HEK293 (cell line): Measurements from ENCODE around the gene IFT43.

Experiments
- CTCF ChIA-PET: fragments of 350-600 bp; formaldehyde crosslinking; extraction: SDS; loops from one replicate; lab custom pipeline; 2021; ENCODE audit warnings: antibody characterized with exemption; lab: Yijun Ruan, JAX
- POLR2A ChIA-PET: fragments of 300-600 bp; formaldehyde crosslinking; extraction: SDS; loops from one replicate; lab custom pipeline; 2020; ENCODE audit warnings: antibody characterized with exemption, inconsistent platforms; lab: Yijun Ruan, JAX
- H3K27ac ChIP-seq: fragments of 200-500 bp; sonication (Bioruptor generic); 2 replicates; pipeline ENCODE4 v1.5.1; 2014; ENCODE audit warnings: low read depth, low read length, control low read depth, inconsistent platforms; ENCODE audit errors: extremely low read depth
- H3K36me3 ChIP-seq, 2 experiments: fragments of 200-500 bp in 1 of 2; sonication (Bioruptor generic) in 1 of 2; 1 replicate in 1 of 2; 2 replicates in 1 of 2; pipeline ENCODE4 v1.5.1; 2014 to 2017; ENCODE audit warnings: inconsistent platforms in 2 of 2, low read length in 2 of 2; ENCODE audit not compliant: control insufficient read depth in 2 of 2, insufficient read depth in 1 of 2
- H3K4me1 ChIP-seq: fragments of 200-500 bp; sonication (Bioruptor generic); 2 replicates; pipeline ENCODE4 v1.5.1; 2014; ENCODE audit warnings: mild to moderate bottlenecking, low read length, inconsistent platforms; ENCODE audit not compliant: control insufficient read depth, insufficient read depth
- H3K4me3 ChIP-seq: 2 replicates; pipeline ENCODE4 v1.5.1; 2011; ENCODE audit warnings: low read depth, mild to moderate bottlenecking, control low read depth, low read length, moderate library complexity
- H3K9me3 ChIP-seq: fragments of 200-500 bp; sonication (Bioruptor generic); 2 replicates; pipeline ENCODE4 v1.5.1; 2014; ENCODE audit warnings: low read depth, low read length, inconsistent platforms; ENCODE audit not compliant: control insufficient read depth, insufficient read depth
- KLF1 ChIP-seq: fragments of 450-650 bp; formaldehyde crosslinking; IDR thresholded peaks from 2 replicates; pipeline ENCODE4 v1.5.1; 2016; ENCODE audit warnings: missing biosample characterization, missing genetic modification characterization
- KLF7 ChIP-seq: fragments of 450-650 bp; formaldehyde crosslinking; IDR thresholded peaks from 2 replicates; pipeline ENCODE4 v1.5.1; 2016; ENCODE audit warnings: missing biosample characterization, missing genetic modification characterization, borderline replicate concordance
- SETDB1 ChIP-seq: IDR thresholded peaks from one replicate; pipeline ENCODE4 v1.6.1; 2017; ENCODE audit warnings: mild to moderate bottlenecking, low read length, moderate library complexity, mixed read lengths; ENCODE audit not compliant: insufficient read length
- ZBTB1 ChIP-seq: fragments of 450-650 bp; formaldehyde crosslinking; IDR thresholded peaks from 2 replicates; pipeline ENCODE4 v1.5.1; 2016; ENCODE audit warnings: missing biosample characterization, missing genetic modification characterization
- ZBTB10 ChIP-seq: fragments of 450-650 bp; formaldehyde crosslinking; IDR thresholded peaks from 2 replicates; pipeline ENCODE4 v1.5.1; 2016; ENCODE audit warnings: missing biosample characterization, missing genetic modification characterization
- ZBTB11 ChIP-seq: fragments of 450-650 bp; formaldehyde crosslinking; conservative IDR thresholded peaks from 2 replicates; pipeline ENCODE4 v1.5.1; 2016; ENCODE audit warnings: low read depth, missing biosample characterization, missing genetic modification characterization
- ZBTB49 ChIP-seq: fragments of 450-650 bp; formaldehyde crosslinking; IDR thresholded peaks from 2 replicates; pipeline ENCODE4 v1.5.1; 2016; ENCODE audit warnings: missing biosample characterization, missing genetic modification characterization, low read depth
- ZNF140 ChIP-seq: fragments of 450-650 bp; formaldehyde crosslinking; IDR thresholded peaks from 2 replicates; pipeline ENCODE4 v1.5.1; 2016; ENCODE audit warnings: missing biosample characterization, missing genetic modification characterization
- ZNF274 ChIP-seq, 2 experiments: fragments of 200-500 bp in 1 of 2; fragments of 450-650 bp in 1 of 2; sonication (Bioruptor generic) in 1 of 2; formaldehyde crosslinking in 1 of 2; IDR thresholded peaks; 2 replicates each; pipeline versions ENCODE4 v1.5.1 to v1.6.1; 2014 to 2016; ENCODE audit warnings: borderline replicate concordance in 1 of 2, inconsistent platforms in 1 of 2, low read length in 1 of 2, missing biosample characterization in 1 of 2, missing genetic modification characterization in 1 of 2
- ZNF48 ChIP-seq: fragments of 450-650 bp; formaldehyde crosslinking; IDR thresholded peaks from 2 replicates; pipeline ENCODE4 v1.5.1; 2016; ENCODE audit warnings: missing biosample characterization, missing genetic modification characterization
- ZNF501 ChIP-seq: fragments of 450-650 bp; formaldehyde crosslinking; IDR thresholded peaks from 2 replicates; pipeline ENCODE4 v1.5.1; 2016; ENCODE audit warnings: missing biosample characterization, missing genetic modification characterization
- ZNF529 ChIP-seq: fragments of 450-650 bp; formaldehyde crosslinking; IDR thresholded peaks from 2 replicates; pipeline ENCODE4 v1.5.1; 2017; ENCODE audit warnings: missing genetic modification characterization, missing biosample characterization; ENCODE audit not compliant: insufficient replicate concordance
- ZNF629 ChIP-seq: fragments of 450-650 bp; formaldehyde crosslinking; IDR thresholded peaks from 2 replicates; pipeline ENCODE4 v1.5.1; 2017; ENCODE audit warnings: missing biosample characterization, missing genetic modification characterization
- TF ChIP-seq, protein P1 (sequence below): fragments of 450-650 bp; formaldehyde crosslinking; IDR thresholded peaks from 2 replicates; pipeline ENCODE4 v1.5.1; 2016; ENCODE audit warnings: missing biosample characterization, missing genetic modification characterization
- TF ChIP-seq, protein P2 (sequence below): fragments of 450-650 bp; formaldehyde crosslinking; IDR thresholded peaks from 2 replicates; pipeline ENCODE4 v1.5.1; 2017; ENCODE audit warnings: missing biosample characterization, missing genetic modification characterization

IFT43 gene

GRCh38 chr14:75944607-75945241 lies 40.8 kb upstream of the IFT43 start:
- no peak overlapping the region for H3K4me3 ChIP-seq
- H3K9me3 ChIP-seq: no peaks in the 10 kb centered on the region
- no peak overlapping the region for H3K27ac ChIP-seq
- no peaks in the 10 kb centered on the region for H3K36me3 ChIP-seq
- no peaks in the 10 kb centered on the region for H3K4me1 ChIP-seq
- TF ChIP-seq ZNF501 (tag by site-specific recombination) (no peak), ZBTB1 (no peak), ZNF48 (tag by site-specific recombination) (no peak), ZNF274 (IDR thresholded peaks at IDR 0.05; ENCODE audit: low read length) (no peak), ZNF274 (tag by site-specific recombination; IDR thresholded peaks at IDR 0.05; ENCODE audit: borderline replicate concordance) (no peak), ZNF140 (tag by site-specific recombination) (no peak), KLF7 (tag by site-specific recombination) (no peak), ZNF529 (tag by site-specific recombination) (no peak), ZBTB10 (tag by site-specific recombination) (no peak), SETDB1 (no peak), KLF1 (tag by site-specific recombination) (no peak), ZBTB11 (tag by site-specific recombination) (no peak), ZBTB49 (no peak), ZNF629 (tag by site-specific recombination) (no peak)
- TF ChIP-seq, protein P1, sequence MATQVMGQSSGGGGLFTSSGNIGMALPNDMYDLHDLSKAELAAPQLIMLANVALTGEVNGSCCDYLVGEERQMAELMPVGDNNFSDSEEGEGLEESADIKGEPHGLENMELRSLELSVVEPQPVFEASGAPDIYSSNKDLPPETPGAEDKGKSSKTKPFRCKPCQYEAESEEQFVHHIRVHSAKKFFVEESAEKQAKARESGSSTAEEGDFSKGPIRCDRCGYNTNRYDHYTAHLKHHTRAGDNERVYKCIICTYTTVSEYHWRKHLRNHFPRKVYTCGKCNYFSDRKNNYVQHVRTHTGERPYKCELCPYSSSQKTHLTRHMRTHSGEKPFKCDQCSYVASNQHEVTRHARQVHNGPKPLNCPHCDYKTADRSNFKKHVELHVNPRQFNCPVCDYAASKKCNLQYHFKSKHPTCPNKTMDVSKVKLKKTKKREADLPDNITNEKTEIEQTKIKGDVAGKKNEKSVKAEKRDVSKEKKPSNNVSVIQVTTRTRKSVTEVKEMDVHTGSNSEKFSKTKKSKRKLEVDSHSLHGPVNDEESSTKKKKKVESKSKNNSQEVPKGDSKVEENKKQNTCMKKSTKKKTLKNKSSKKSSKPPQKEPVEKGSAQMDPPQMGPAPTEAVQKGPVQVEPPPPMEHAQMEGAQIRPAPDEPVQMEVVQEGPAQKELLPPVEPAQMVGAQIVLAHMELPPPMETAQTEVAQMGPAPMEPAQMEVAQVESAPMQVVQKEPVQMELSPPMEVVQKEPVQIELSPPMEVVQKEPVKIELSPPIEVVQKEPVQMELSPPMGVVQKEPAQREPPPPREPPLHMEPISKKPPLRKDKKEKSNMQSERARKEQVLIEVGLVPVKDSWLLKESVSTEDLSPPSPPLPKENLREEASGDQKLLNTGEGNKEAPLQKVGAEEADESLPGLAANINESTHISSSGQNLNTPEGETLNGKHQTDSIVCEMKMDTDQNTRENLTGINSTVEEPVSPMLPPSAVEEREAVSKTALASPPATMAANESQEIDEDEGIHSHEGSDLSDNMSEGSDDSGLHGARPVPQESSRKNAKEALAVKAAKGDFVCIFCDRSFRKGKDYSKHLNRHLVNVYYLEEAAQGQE (tag by site-specific recombination): no peak
- TF ChIP-seq, protein P2, sequence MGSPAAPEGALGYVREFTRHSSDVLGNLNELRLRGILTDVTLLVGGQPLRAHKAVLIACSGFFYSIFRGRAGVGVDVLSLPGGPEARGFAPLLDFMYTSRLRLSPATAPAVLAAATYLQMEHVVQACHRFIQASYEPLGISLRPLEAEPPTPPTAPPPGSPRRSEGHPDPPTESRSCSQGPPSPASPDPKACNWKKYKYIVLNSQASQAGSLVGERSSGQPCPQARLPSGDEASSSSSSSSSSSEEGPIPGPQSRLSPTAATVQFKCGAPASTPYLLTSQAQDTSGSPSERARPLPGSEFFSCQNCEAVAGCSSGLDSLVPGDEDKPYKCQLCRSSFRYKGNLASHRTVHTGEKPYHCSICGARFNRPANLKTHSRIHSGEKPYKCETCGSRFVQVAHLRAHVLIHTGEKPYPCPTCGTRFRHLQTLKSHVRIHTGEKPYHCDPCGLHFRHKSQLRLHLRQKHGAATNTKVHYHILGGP: no peak
- POLR2A ChIA-PET: no interaction called here
- CTCF ChIA-PET: interaction anchor here (0.7 to 1.2 kb wide), 2 partner anchors 235 to 404 kb away, joined by 3 to 4 read pairs; no protein-coding TSS in a partner anchor
